Body of pancreas (tissue), 4 donors: Measurements from ENCODE around the gene TOMT.

ENCODE experiments used
- POLR2A ChIP-seq, 3 donors: fragments of 450-650 bp; IDR thresholded peaks; one replicate each; pipeline ENCODE4 v1.6.1; 2016; ENCODE audit warnings: antibody characterized with exemption in 3 of 3, mild to moderate bottlenecking in 2 of 3
- TF ChIP-seq, protein P1 (sequence below), 7 experiments: fragments of 450-650 bp in 4 of 7; fragments of 200-600 bp in 3 of 7; sonication (generic) in 3 of 7; IDR thresholded peaks; one replicate each; pipeline ENCODE4 v1.5.1; 2016 to 2019; ENCODE audit warnings: antibody characterized with exemption in 7 of 7

DNA sequence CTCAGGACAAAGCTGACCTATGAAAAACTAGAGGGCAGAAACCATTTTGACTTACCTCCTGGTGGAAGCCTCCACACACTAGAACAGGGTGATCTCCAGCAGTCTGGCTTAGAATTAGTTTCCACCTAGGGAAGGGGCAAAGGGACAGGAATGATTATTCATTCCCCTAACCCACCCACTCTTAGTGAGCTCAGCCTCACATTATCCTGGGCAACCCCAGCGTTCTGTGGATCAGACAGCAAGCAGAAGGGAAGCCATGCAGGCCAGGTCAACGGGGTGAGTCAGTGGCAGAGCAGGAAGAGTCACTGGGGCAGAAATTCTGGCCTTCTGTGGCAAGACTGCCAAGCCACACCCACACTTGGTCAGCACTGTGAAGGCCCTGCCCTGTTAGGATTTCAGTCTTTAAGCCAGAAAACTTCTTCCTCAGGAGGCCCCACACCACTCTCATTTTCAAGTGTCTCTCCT, 35.9 kb upstream of the TOMT start:
- TF ChIP-seq POLR2A (IDR thresholded peaks at IDR 0.05), result peak in 2 of 3 donors; percentile 27 to 53
- TF ChIP-seq, protein P1, sequence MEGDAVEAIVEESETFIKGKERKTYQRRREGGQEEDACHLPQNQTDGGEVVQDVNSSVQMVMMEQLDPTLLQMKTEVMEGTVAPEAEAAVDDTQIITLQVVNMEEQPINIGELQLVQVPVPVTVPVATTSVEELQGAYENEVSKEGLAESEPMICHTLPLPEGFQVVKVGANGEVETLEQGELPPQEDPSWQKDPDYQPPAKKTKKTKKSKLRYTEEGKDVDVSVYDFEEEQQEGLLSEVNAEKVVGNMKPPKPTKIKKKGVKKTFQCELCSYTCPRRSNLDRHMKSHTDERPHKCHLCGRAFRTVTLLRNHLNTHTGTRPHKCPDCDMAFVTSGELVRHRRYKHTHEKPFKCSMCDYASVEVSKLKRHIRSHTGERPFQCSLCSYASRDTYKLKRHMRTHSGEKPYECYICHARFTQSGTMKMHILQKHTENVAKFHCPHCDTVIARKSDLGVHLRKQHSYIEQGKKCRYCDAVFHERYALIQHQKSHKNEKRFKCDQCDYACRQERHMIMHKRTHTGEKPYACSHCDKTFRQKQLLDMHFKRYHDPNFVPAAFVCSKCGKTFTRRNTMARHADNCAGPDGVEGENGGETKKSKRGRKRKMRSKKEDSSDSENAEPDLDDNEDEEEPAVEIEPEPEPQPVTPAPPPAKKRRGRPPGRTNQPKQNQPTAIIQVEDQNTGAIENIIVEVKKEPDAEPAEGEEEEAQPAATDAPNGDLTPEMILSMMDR (IDR thresholded peaks at IDR 0.05), result no peak
